ENCODE measurements around the gene COPS3.

- TF ChIP-seq CTCF (IDR thresholded peaks at IDR 0.05), result no peak
- TF ChIP-seq POLR2AphosphoS5 (IDR thresholded peaks at IDR 0.05), result no peak
- TF ChIP-seq EP300 (IDR thresholded peaks at IDR 0.05), result no peak
Observed at GRCh38 chr17:17198281-17198680, 82.8 kb downstream of the COPS3 start.
